NK-92 (cell line): ENCODE measurements around the gene SMOC1.

ENCODE experiments used
- DNase-seq: peaks from one replicate; lab custom pipeline; 2025; ENCODE audit not compliant: unreplicated experiment; lab: John Stamatoyannopoulos, UW

Gene SMOC1

DNA sequence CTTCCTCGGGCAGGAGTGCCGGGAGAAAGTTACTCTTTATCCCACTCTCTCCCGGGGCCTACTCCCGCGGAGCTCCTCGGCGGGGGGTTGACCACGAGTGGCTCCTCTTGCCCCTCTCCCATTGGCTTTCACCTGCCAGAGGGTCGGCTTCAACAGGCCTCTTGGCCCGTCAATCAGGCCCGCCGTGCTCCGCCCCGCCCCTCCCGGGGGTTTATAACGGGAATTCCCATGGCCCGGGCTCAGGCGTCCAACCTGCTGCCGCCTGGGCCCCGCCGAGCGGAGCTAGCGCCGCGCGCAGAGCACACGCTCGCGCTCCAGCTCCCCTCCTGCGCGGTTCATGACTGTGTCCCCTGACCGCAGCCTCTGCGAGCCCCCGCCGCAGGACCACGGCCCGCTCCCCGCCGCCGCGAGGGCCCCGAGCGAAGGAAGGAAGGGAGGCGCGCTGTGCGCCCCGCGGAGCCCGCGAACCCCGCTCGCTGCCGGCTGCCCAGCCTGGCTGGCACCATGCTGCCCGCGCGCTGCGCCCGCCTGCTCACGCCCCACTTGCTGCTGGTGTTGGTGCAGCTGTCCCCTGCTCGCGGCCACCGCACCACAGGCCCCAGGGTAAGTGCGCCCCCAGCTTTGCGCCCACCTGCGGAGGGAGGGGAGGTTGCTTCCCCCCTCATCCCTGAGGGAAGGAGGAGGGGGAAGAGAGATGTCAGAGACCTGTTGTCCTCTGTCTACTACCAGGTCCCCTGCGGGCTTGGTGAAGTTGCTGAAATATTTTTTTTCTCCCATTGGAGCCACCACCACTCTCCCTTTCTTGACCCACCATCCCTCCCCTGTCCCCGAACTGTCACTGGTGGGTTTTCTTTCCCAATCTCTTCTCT is at the start of gene SMOC1:
Gene SMOC1 (plus strand): TSS at position 242 of the 869 bp plus-strand sequence. CDS start 263 bp downstream, at position 505.
- no peak for DNase-seq

GRCh38 chr14:69838881-69839416 is 40.3 kb upstream of the SMOC1 start:
- no peak for DNase-seq

GRCh38 chr14:69839661-69840060 is 39.6 kb upstream of the SMOC1 start:
- no peak for DNase-seq

- no peak for DNase-seq
Measured at GRCh38 chr14:69841656-69842055, 37.6 kb upstream of the SMOC1 start.

DNA sequence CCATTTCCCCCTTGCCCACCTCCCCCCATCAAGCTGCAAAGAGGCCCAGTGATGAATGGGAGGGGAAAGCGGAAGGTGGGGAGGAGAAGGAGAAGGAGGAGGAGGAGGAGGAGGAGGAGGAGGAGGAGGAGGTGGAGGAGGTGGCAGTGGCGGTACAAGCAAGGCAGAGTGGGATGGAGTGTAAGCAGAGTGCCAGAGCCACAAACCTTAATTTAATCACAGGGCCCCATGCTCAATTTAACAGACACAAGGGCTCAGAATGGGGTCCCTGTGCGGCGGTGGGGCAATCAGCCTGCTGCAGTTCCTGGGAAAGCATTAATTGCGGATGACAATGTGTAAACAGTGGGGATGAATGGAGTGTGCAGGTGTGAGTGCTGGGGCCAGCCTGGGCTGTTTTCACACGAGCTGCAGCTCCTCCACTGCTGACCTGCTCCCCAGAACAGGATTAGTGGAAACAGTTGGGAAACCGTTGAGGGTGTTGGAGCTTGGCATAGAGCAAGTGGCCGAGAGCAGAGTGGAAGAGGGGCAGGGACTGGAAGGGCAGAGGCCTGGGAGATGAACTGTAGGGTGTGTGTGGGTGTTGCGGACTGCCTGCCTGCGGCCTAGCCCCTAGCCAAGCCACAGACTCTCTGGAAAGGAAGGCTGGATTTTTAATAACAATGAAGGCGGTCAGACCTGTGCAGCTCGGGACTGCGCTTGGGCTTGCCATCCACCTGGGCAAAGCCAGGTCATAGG is 36.4 kb upstream of the SMOC1 start:
- DNase-seq, result no peak

DNA sequence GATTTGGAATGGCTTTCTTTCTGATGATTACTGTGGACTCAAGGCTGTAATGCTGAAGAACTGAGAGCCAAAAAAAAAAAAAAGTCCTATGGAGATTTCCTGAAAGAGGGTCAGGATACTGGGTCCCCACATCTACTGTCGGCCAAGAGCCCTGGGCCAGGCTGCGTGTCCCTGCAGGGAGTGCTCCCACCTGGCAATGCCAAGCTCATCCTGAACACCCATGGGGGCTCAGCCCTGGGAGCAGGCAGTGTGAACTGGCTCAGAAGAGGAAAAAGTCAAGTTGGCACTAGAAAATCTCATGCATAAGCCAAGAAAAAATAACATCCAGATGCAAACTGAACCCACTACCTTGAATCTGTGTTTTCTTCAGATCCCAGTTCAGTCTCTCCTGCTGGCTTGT is 35.0 kb upstream of the SMOC1 start:
- DNase-seq, result no peak

DNA sequence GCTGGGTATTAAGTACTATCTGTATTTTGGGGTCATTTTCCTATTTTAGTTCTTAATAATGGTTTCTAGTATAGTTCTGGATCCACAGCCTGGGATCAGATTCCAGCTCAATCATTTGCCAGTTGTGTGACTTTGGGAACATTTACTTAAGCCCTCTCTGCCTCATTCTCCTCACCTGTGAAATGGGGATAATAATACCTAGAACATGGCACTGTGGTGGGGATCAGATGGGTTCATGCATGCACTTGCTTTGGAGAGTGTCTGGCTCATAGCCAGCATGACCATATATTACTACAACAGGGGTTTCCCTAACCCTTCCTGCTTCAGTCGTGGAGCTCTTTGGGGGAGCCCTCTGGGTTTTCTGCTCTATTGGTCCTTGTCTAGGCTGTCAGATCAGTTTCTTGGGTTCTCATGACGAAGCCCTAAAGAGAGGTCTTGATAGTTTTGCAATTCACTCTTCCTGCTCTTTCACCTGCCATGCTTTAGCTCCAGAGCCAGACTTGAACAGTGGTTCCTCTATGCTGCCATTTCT is 34.1 kb upstream of the SMOC1 start:
- no peak for DNase-seq

- no peak for DNase-seq
Measured at GRCh38 chr14:69845787-69846186, 33.4 kb upstream of the SMOC1 start.

- no peak for DNase-seq
Measured at GRCh38 chr14:69848156-69848555, 31.1 kb upstream of the SMOC1 start.

GRCh38 chr14:69848903-69849391 is 30.3 kb upstream of the SMOC1 start:
- DNase-seq, result no peak

DNA sequence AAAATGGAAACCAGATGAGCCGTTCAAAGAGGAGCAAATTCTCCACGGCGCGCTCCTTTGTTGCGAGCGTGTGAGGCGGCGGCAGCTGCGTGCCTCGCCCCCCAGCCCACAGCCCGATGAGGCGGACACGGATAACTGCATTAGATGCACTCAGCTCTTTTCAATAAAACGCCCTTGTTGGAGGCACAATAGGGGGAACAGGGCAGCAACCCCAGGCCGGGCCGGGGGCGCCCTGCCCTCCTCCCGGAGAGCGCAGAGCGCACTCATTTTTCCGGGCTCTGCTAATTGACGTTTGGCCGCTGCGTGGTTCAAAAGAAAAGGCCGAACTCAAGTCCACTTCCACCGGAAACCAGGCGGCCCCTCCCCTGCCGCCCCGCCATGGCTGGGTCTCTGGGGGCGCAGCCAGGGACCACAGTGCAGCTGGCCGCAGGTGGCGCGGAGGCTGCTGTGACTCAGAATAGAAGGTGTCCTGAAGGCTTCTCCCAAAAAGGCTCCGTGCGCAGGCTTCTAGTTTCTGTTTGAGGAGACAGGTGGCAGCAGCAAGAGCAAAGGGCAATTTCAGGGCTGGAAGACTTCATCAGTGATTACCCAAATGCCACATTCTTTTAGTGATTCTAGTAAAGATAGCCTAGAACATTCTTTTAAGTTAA is 29.0 kb upstream of the SMOC1 start:
- no peak for DNase-seq

GRCh38 chr14:69850736-69851112 is 28.5 kb upstream of the SMOC1 start:
- no peak for DNase-seq

- DNase-seq, result no peak
Measured at GRCh38 chr14:69852531-69853321, 26.5 kb upstream of the SMOC1 start.

GRCh38 chr14:69853774-69854173 is 25.4 kb upstream of the SMOC1 start:
- no peak for DNase-seq

GRCh38 chr14:69854598-69854997 is 24.6 kb upstream of the SMOC1 start:
- DNase-seq, result no peak

DNA sequence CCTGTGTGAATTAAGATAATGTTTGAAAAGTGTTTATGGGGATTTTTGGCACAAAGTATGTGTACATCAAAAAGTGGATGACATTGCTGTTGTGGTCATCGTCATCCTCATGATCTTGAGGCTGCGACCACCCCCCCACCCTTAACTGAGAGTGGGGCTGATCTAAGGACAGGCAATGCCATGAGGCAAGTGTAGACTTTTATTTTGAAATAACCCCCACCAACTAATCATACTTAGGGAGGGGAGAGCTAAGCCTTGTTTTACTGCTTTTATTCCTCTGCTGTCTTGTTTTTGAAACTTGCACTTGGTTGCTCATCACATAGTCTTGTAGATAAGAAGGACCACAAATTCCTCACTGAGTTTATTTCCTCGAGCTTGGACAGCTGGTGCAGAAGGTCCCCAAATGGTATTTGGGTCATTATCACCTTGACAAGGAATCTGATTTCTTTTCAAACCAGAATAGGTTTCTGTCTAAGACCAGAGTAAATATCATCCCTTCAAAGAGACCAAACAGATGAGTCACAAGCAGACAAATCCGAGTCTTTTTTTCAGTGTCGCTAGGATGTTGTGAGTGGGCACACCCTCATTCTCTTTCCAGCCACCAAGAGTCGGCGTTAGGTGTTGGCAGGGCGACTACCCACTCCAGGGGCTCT is 23.9 kb upstream of the SMOC1 start:
- DNase-seq, result no peak

DNA sequence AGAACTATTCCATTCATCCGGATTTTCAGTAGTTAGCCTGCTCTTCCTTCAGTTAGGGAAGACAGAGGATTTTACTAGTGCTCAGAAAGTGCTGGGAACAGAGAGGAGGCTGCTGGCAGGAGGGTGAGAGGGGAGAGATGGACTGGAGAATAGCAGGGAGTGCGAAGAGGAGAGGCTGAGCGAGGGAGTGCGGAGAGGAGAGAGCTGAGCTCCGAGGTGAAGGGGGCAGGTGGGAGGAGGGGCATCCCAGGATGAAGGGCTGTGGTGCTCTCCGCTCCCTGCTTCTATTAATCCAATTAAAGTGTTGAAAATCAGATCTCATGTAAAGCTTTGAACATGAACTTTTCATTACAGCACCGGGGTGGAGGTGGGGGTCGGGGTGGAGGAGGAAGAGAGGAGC is 20.4 kb upstream of the SMOC1 start:
- DNase-seq, result no peak

- DNase-seq, result no peak
Measured at GRCh38 chr14:69859591-69859990, 19.6 kb upstream of the SMOC1 start.

DNA sequence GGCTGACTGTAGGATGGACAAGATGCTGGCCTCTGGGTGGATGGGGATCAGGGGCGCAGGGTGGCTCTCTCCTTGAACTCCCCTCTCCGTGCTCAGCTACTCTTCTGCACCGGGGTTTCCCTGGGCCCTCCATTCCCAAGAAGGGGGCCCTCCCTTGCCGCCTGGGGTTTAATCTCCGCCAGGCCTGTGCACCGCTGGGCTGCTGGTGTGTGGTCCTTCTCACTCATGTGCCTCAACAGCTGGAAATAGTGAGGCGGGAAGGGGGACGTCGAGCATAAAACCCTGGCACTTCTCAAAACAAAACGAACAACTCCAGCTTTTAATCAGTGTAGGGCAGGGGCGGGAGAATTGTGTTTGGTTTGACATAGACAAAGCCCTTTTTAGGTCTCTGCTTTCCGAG is 19.0 kb upstream of the SMOC1 start:
- no peak for DNase-seq

DNA sequence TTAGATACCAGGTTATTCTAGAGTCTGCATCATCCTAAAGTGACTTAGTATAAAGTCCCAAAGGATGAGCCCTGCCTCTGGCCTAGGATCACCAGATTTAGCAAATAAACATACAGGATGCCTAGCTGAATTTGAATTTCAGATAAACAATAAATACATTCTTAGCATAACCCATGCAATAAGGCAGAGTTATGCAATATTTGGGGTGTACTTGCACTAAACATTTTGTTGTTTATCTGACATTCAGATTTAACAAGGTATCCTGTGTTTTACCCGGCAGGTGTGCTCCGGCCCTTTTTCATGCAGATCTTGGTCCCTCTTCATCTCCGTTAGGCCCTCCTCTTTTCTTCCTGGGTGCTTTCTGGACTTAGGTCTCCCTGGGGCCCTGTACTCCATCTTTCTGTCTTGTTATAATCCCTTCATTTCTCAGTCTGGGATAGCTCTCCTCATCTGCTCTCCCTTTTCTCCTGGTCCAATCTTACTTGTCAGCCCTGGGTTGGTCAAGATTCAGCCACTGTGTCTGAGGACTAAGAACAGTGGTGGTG is 18.1 kb upstream of the SMOC1 start:
- DNase-seq, result no peak
